Body of pancreas (tissue), 4 donors: Measurements from ENCODE around the gene MIOS. TPM values are rescaled to one million over a fixed set of nuclear protein-coding genes. Genes with fewer than 3 reads are reported as not detected.

Experiments used
- ATAC-seq: fragments of 150-250 bp; one replicate; pipeline ENCODE4 v1.9.1; 2016
- DNase-seq, 4 donors: peaks; one replicate each; pipeline ENCODE4 v3.0.0-alpha.2; 2019
- H3K27ac ChIP-seq, 4 donors: fragments of 200-600 bp; sonication (generic); 1 replicate in 3 of 4; 2 replicates in 1 of 4; pipeline versions ENCODE4 v1.5.1 to v1.6.1; 2016 to 2019; ENCODE audit warnings: mild to moderate bottlenecking in 1 of 4, mixed read lengths in 1 of 4, moderate library complexity in 1 of 4
- H3K27me3 ChIP-seq, 2 donors: fragments of 200-600 bp; sonication (generic); one replicate each; pipeline ENCODE4 v1.6.0; 2016; ENCODE audit warnings: mild to moderate bottlenecking in 1 of 2
- H3K36me3 ChIP-seq, 2 donors: fragments of 200-600 bp; sonication (generic); replicated peaks in 1 of 2; 2 replicates each; pipeline ENCODE4 v1.5.1; 2016; ENCODE audit warnings: low read depth in 2 of 2; ENCODE audit not compliant: insufficient read depth in 1 of 2
- H3K4me1 ChIP-seq: fragments of 200-600 bp; sonication (generic); one replicate; pipeline ENCODE4 v1.6.0; 2016
- H3K4me3 ChIP-seq, 2 donors: fragments of 200-600 bp; sonication (generic); 1 replicate in 1 of 2; 2 replicates in 1 of 2; pipeline ENCODE4 v1.5.1; 2016 to 2019
- H3K9me3 ChIP-seq, 3 donors: fragments of 200-600 bp; sonication (generic); 1 replicate in 2 of 3; 2 replicates in 1 of 3; pipeline ENCODE4 v1.5.1; 2016
- CTCF ChIP-seq, 7 experiments: fragments of 450-650 bp in 4 of 7; fragments of 200-600 bp in 3 of 7; sonication (generic) in 3 of 7; IDR thresholded peaks; one replicate each; pipeline ENCODE4 v1.5.1; 2016 to 2019; ENCODE audit warnings: antibody characterized with exemption in 7 of 7
- POLR2A ChIP-seq, 3 donors: fragments of 450-650 bp; IDR thresholded peaks; one replicate each; pipeline ENCODE4 v1.6.1; 2016; ENCODE audit warnings: antibody characterized with exemption in 3 of 3, mild to moderate bottlenecking in 2 of 3
- WGBS, 2 donors: methylation state at CpG; one replicate each; pipeline ENCODE4 v1.1.5; 2017; 5-methylcytosine and 5-hydroxymethylcytosine counted together
- intact Hi-C: fragments of 100-400 bp; cut with DNase I; formaldehyde crosslinking; loops from one replicate; pipeline ENCODE4 v1.15.1; 2023
- total RNA-seq, 2 donors: library from RNA; depleted of rRNA; stranded (reverse); fragments of >200 nt; gene quantifications; one replicate each; pipeline ENCODE4 v1.1.0, GENCODE V29; 2016

The MIOS gene
- total RNA-seq, 2 donors from 2014 or later = 42.5 to 44.6 TPM

GRCh38 chr7:7529328-7529727, 37.4 kb upstream of the MIOS start:
- intact Hi-C loops = no loop called here
- WGBS, 2 donors = 57 to 69% methylated on average over 4 of the region's 4 CpGs
- Histone ChIP-seq H3K36me3 (no peaks in the 10 kb centered on the region), H3K4me3 (no peak overlapping the region), H3K4me1 (no peaks in the 10 kb centered on the region), H3K27ac (no peak overlapping the region), H3K27me3 (no peaks in the 10 kb centered on the region), H3K9me3 (no peaks in the 10 kb centered on the region)
- peak in 1 of 4 donors; percentile 7 for DNase-seq
- TF ChIP-seq CTCF (IDR thresholded peaks at IDR 0.05) (no peak), POLR2A (IDR thresholded peaks at IDR 0.05) (no peak)
- ATAC-seq = no peak

- WGBS, 2 donors = 86% methylated on average over 3 of the region's 3 CpGs
- no peak for TF ChIP-seq CTCF (IDR thresholded peaks at IDR 0.05)
- TF ChIP-seq POLR2A (IDR thresholded peaks at IDR 0.05) = no peak
- Histone ChIP-seq H3K27me3 (no peaks in the 10 kb centered on the region), H3K36me3 (no peaks in the 10 kb centered on the region), H3K27ac (no peak overlapping the region), H3K4me1 (no peaks in the 10 kb centered on the region), H3K9me3 (no peaks in the 10 kb centered on the region), H3K4me3 (no peak overlapping the region)
- DNase-seq (no peak), ATAC-seq (no peak)
- intact Hi-C loops = loop anchor here (10.0 kb wide), 1 partner anchor 439 kb away; no protein-coding TSS in a partner anchor
Measured at GRCh38 chr7:7533831-7534430, 32.8 kb upstream of the MIOS start.

GRCh38 chr7:7535691-7536090, 31.0 kb upstream of the MIOS start, which contains the start of gene COL28A1:
COL28A1 (minus strand) TSS chr7:7535873; CDS start chr7:7532875, 2,998 bp downstream.
- no peaks in the 10 kb centered on the region for H3K9me3 ChIP-seq
- intact Hi-C loops = loop anchor here (10.0 kb wide), 1 partner anchor 441 kb away; no protein-coding TSS in a partner anchor
- no peak within 1 kb of the TSS for H3K4me3 ChIP-seq
- DNase-seq (no peak), ATAC-seq (no peak)
- H3K36me3 ChIP-seq = no peaks in the 10 kb centered on the region
- H3K27me3 ChIP-seq = no peaks in the 10 kb centered on the region
- TF ChIP-seq POLR2A (IDR thresholded peaks at IDR 0.05) = no peak
- TF ChIP-seq CTCF (IDR thresholded peaks at IDR 0.05) = no peak
- WGBS, 2 donors = 10 to 25% methylated on average over 1 of the region's 1 CpG
- no peaks in the 10 kb centered on the region for H3K4me1 ChIP-seq
- no peak within 1 kb of the TSS for H3K27ac ChIP-seq

GRCh38 chr7:7536396-7537019, 30.2 kb upstream of the MIOS start:
- no peak for DNase-seq
- Histone ChIP-seq H3K9me3 (no peaks in the 10 kb centered on the region), H3K27ac (no peak overlapping the region), H3K36me3 (no peaks in the 10 kb centered on the region), H3K4me1 (no peaks in the 10 kb centered on the region), H3K4me3 (no peak overlapping the region), H3K27me3 (no peaks in the 10 kb centered on the region)
- TF ChIP-seq POLR2A (IDR thresholded peaks at IDR 0.05) = no peak
- TF ChIP-seq CTCF (IDR thresholded peaks at IDR 0.05) = no peak
- intact Hi-C loops = loop anchor here (10.0 kb wide), 1 partner anchor 442 kb away; no protein-coding TSS in a partner anchor
- no peak for ATAC-seq
- 88% methylated on average over 5 of the region's 5 CpGs for WGBS, 2 donors
